Measurements from ENCODE around the gene FAM120B.

- TF ChIP-seq POLR2A (IDR thresholded peaks at IDR 0.05) (no peak), CTCF (IDR thresholded peaks at IDR 0.05) (no peak)
These were observed 51.9 kb downstream of the FAM120B start for GRCh38 chr6:170358496-170358895.
